Breast epithelium (tissue), 4 donors: Measurements from ENCODE around the gene CFAP53. TPM values are rescaled to one million over a fixed set of nuclear protein-coding genes. Genes with fewer than 3 reads are reported as not detected.

Experiments
- DNase-seq, 2 donors: peaks; one replicate each; pipeline ENCODE4 v3.0.0-alpha.2; 2019; ENCODE audit warnings: low spot score in 2 of 2
- H3K27ac ChIP-seq, 2 donors: fragments of 200-600 bp; sonication (generic) in 1 of 2; one replicate each; pipeline ENCODE4 v1.5.1; 2016 to 2019; ENCODE audit warnings: mild to moderate bottlenecking in 1 of 2
- H3K27me3 ChIP-seq, 2 donors: fragments of 200-600 bp; sonication (generic) in 1 of 2; one replicate each; pipeline versions ENCODE4 v1.5.1 to v1.6.0; 2017 to 2019; ENCODE audit warnings: control low read depth in 1 of 2, mild to moderate bottlenecking in 1 of 2
- H3K36me3 ChIP-seq: fragments of 200-600 bp; one replicate; pipeline ENCODE4 v1.5.1; 2019
- H3K4me1 ChIP-seq, 2 donors: fragments of 200-600 bp; sonication (generic); one replicate each; pipeline ENCODE4 v1.5.1; 2016 to 2019; ENCODE audit warnings: control low read depth in 1 of 2
- H3K4me3 ChIP-seq, 3 donors: fragments of 200-600 bp; sonication (generic); 1 replicate in 2 of 3; 2 replicates in 1 of 3; pipeline ENCODE4 v1.5.1; 2016 to 2019; ENCODE audit warnings: mild to moderate bottlenecking in 3 of 3, moderate library complexity in 2 of 3
- H3K9me3 ChIP-seq, 2 donors: fragments of 200-600 bp; sonication (generic) in 1 of 2; one replicate each; pipeline ENCODE4 v1.5.1; 2016 to 2019; ENCODE audit warnings: control low read depth in 1 of 2
- POLR2A ChIP-seq: fragments of 450-650 bp; IDR thresholded peaks from one replicate; pipeline ENCODE4 v1.6.1; 2016; ENCODE audit warnings: antibody characterized with exemption, mild to moderate bottlenecking, moderate library complexity
- POLR2AphosphoS5 ChIP-seq, 3 donors: sonication (generic); formaldehyde crosslinking; IDR thresholded peaks; one replicate each; pipeline ENCODE4 v1.6.1; 2017; ENCODE audit warnings: antibody characterized with exemption in 3 of 3
- intact Hi-C: fragments of 100-400 bp; cut with DNase I; formaldehyde crosslinking; loops from one replicate; pipeline ENCODE4 v1.15.1; 2023; ENCODE audit warnings: low total_unique reads
- total RNA-seq, 3 donors: library from RNA; depleted of rRNA; stranded (reverse); fragments of >200 nt; gene quantifications; one replicate each; pipeline ENCODE4 v1.1.0, GENCODE V29; 2016
- TF ChIP-seq, protein P1 (sequence below), 3 donors: fragments of 450-650 bp; IDR thresholded peaks; one replicate each; pipeline ENCODE4 v1.5.1; 2016 to 2017; ENCODE audit warnings: antibody characterized with exemption in 3 of 3, mild to moderate bottlenecking in 3 of 3, moderate library complexity in 3 of 3

The CFAP53 gene
- total RNA-seq, 3 donors from 2014 or later, result 0.80 to 3.4 (median 1.6) TPM

DNA sequence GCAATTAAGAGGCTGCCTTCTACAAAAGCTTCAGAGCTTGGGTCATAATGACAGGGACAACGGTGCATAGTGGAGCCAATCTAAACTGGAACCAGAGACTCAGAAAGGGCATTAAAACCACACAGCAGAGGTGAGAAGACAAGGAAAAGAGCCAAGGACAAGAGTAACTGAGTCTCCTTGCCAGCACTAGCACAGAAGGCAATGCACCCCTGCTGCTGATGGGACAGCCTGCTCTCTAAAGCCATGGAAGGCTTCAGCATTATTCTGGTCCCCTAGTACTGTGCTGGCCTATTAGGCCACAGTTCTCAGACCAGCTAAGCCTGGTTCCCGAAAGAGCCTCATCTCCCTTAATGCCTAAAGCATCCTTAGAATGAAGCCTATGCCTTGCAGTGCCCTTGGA is 86.8 kb downstream of the CFAP53 start:
- Histone ChIP-seq H3K9me3 (no peaks in the 10 kb centered on the region), H3K4me1 (no peaks in the 10 kb centered on the region)
- DNase-seq, result no peak

DNA sequence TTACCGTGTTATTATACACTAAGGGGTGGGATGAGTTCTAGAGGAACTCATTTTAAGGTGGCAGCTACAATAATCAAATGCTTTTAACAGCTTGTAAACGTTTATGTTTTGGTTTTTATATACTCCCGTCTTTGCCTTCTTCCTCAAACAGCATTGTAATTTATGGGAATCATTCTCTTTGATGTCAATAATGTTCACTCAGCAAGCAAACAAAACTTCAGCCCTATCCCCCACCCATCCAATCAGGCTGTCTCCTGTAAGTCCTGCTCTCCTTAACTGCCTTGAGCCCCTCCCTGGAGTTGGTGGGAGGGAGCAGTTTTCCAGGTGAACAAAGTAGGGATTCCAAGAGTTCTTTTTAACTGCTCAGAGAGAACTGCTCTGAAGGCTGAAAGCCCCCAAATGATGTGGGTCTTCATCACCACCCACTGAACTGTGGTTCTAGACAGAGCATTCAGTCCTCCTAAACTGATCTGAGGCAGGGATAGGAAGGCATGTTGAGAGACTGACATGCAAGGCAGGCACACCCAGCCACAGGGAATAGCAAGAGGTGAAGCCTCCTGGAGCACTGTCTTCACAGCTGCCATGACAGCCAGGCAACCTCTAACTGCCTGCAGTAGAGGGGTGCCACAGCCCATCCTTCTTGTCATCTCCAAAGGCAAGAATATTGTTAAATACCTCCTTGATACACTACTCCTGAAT is 88.9 kb downstream of the CFAP53 start:
- TF ChIP-seq POLR2A (no peak), POLR2AphosphoS5 (IDR thresholded peaks at IDR 0.05) (no peak)
- TF ChIP-seq, protein P1, sequence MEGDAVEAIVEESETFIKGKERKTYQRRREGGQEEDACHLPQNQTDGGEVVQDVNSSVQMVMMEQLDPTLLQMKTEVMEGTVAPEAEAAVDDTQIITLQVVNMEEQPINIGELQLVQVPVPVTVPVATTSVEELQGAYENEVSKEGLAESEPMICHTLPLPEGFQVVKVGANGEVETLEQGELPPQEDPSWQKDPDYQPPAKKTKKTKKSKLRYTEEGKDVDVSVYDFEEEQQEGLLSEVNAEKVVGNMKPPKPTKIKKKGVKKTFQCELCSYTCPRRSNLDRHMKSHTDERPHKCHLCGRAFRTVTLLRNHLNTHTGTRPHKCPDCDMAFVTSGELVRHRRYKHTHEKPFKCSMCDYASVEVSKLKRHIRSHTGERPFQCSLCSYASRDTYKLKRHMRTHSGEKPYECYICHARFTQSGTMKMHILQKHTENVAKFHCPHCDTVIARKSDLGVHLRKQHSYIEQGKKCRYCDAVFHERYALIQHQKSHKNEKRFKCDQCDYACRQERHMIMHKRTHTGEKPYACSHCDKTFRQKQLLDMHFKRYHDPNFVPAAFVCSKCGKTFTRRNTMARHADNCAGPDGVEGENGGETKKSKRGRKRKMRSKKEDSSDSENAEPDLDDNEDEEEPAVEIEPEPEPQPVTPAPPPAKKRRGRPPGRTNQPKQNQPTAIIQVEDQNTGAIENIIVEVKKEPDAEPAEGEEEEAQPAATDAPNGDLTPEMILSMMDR (IDR thresholded peaks at IDR 0.05), result no peak
- H3K27me3 ChIP-seq, result no peaks in the 10 kb centered on the region
- intact Hi-C loops, result no loop called here
- no peaks in the 10 kb centered on the region for H3K4me1 ChIP-seq
- no peak for DNase-seq
- no peak overlapping the region for H3K27ac ChIP-seq
- no peaks in the 10 kb centered on the region for H3K9me3 ChIP-seq
- no peak overlapping the region for H3K4me3 ChIP-seq
- no peaks in the 10 kb centered on the region for H3K36me3 ChIP-seq

More for the DNA sequence above, 86.8 kb downstream of the CFAP53 start:
- Histone ChIP-seq H3K27ac (no peak overlapping the region), H3K36me3 (no peaks in the 10 kb centered on the region), H3K27me3 (no peaks in the 10 kb centered on the region), H3K4me3 (no peak overlapping the region)
- intact Hi-C loops, result no loop called here
- TF ChIP-seq POLR2A (no peak), POLR2AphosphoS5 (IDR thresholded peaks at IDR 0.05) (no peak)
- TF ChIP-seq, protein P1 (IDR thresholded peaks at IDR 0.05), result no peak

Other genes starting within 250 kb of the CFAP53 start
- gene MYO5B, start 71.3 kb downstream of the CFAP53 start, total RNA-seq, result 10 to 100 TPM in 2 of 3 donors, 1 to 10 TPM in 1; 2.4 to 53.1 (median 22.0) TPM
- gene MBD1, start 15.0 kb upstream of the CFAP53 start, total RNA-seq, result 10 to 100 TPM; 51.2 to 82.3 (median 71.1) TPM
- gene CXXC1, start 21.2 kb upstream of the CFAP53 start, total RNA-seq, result 10 to 100 TPM; 50.6 to 64.2 (median 61.5) TPM
- gene SKA1, start 108.6 kb upstream of the CFAP53 start, total RNA-seq, result under 1 TPM in 1 of 3 donors, not detected in 2; 0.48 TPM